NOMO-1 treated with dmso at 0.1 percent for 144 hours (cell line): ENCODE data around the gene SDC3.

ENCODE experiments used
- DNase-seq: peaks from one replicate; lab custom pipeline; 2025; ENCODE audit not compliant: unreplicated experiment; lab: John Stamatoyannopoulos, UW

SDC3 gene

GRCh38 chr1:30905403-30905802 lies 3.2 kb downstream of the SDC3 start:
- no peak for DNase-seq

GRCh38 chr1:30904962-30905335 lies 3.6 kb downstream of the SDC3 start:
- no peak for DNase-seq

- DNase-seq, result no peak
Observed at GRCh38 chr1:30904191-30904961, 4.2 kb downstream of the SDC3 start.

GRCh38 chr1:30903343-30904034 lies 5.1 kb downstream of the SDC3 start:
- no peak for DNase-seq

GRCh38 chr1:30902593-30903290 lies 5.8 kb downstream of the SDC3 start:
- no peak for DNase-seq

- DNase-seq, result no peak
Observed at GRCh38 chr1:30901798-30902581, 6.6 kb downstream of the SDC3 start.

- DNase-seq, result no peak
Observed at GRCh38 chr1:30900931-30901560, 7.5 kb downstream of the SDC3 start.

- no peak for DNase-seq
Observed at GRCh38 chr1:30900486-30900885, 8.1 kb downstream of the SDC3 start.

- DNase-seq, result no peak
Observed at GRCh38 chr1:30899577-30900389, 8.8 kb downstream of the SDC3 start.

- no peak for DNase-seq
Observed at GRCh38 chr1:30898031-30898815, 10.3 kb downstream of the SDC3 start.

- no peak for DNase-seq
Observed at GRCh38 chr1:30896905-30897304, 11.7 kb downstream of the SDC3 start.

- no peak for DNase-seq
Observed at GRCh38 chr1:30895944-30896660, 12.5 kb downstream of the SDC3 start.

GRCh38 chr1:30895382-30895943 lies 13.1 kb downstream of the SDC3 start:
- no peak for DNase-seq

- DNase-seq, result no peak
Observed at GRCh38 chr1:30894508-30894973, 14.0 kb downstream of the SDC3 start.

GRCh38 chr1:30893776-30894507 lies 14.6 kb downstream of the SDC3 start:
- no peak for DNase-seq

- DNase-seq, result no peak
Observed at GRCh38 chr1:30892671-30893073, 15.9 kb downstream of the SDC3 start.

GRCh38 chr1:30891227-30891552 lies 17.4 kb downstream of the SDC3 start:
- DNase-seq, result no peak
